Tibial nerve (tissue), 4 donors: Measurements from ENCODE around the gene ZNF81.
"Not testable (repeated sequence)": the region's sequence is repeated elsewhere in the genome, so short reads cannot be mapped to it uniquely, and the experiment has no call there.

ENCODE experiments used
- EP300 ChIP-seq, 2 donors: sonication (generic); formaldehyde crosslinking; IDR thresholded peaks; one replicate each; pipeline ENCODE4 v1.6.1; 2017; ENCODE audit warnings: antibody characterized with exemption in 2 of 2, mild to moderate bottlenecking in 1 of 2
- POLR2A ChIP-seq, 2 donors: fragments of 450-650 bp; IDR thresholded peaks; one replicate each; pipeline ENCODE4 v1.6.1; 2017; ENCODE audit warnings: antibody characterized with exemption in 2 of 2, mild to moderate bottlenecking in 2 of 2, moderate library complexity in 2 of 2
- TF ChIP-seq, protein P1 (sequence below), 5 experiments: fragments of 200-600 bp in 3 of 5; fragments of 450-650 bp in 2 of 5; sonication (generic) in 3 of 5; IDR thresholded peaks; one replicate each; pipeline ENCODE4 v1.5.1; 2016 to 2019; ENCODE audit warnings: antibody characterized with exemption in 5 of 5, mild to moderate bottlenecking in 3 of 5, moderate library complexity in 2 of 5

DNA sequence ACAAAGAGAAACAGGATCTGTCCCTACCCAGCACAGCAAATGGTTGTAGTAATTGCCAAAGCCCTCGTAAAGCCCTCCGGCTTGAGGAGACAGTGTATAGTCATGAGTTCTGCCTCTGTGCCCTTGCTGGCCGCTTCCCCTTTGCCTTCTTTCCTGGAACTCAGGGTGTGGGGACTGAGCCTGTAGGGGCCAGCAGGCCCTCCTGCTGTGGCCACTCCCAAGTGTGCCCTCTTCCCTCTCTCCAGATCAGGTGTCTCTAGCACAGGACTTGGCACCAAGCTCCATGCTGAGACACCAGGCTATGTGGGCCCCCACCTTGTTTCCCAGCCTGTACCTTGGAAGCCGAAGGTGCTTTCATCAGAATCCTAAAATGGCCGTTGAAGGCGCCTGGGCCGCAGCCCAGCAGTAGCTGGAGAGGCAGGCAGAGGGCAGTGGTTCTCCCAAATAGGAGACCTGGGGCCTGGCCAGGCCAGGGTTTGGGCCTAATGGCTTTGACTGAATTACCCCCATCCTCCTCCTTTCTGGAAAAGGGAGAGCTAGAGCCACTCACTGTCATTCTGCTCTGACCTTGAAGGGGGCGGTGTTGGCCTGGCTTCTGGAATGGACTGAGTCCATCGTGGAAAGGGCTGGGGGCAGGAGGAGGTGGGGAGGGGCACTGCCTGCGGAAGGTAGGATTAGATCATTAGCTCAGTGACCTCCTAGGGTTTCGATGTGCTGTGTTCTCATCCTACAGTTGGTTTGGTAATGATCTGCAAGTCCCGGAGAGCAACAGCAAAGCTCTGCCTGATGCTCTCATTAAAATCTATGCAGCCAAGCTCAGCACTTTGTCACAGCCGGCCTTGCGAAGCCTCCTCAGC, 30.1 kb upstream of the ZNF81 start:
- TF ChIP-seq, protein P1, sequence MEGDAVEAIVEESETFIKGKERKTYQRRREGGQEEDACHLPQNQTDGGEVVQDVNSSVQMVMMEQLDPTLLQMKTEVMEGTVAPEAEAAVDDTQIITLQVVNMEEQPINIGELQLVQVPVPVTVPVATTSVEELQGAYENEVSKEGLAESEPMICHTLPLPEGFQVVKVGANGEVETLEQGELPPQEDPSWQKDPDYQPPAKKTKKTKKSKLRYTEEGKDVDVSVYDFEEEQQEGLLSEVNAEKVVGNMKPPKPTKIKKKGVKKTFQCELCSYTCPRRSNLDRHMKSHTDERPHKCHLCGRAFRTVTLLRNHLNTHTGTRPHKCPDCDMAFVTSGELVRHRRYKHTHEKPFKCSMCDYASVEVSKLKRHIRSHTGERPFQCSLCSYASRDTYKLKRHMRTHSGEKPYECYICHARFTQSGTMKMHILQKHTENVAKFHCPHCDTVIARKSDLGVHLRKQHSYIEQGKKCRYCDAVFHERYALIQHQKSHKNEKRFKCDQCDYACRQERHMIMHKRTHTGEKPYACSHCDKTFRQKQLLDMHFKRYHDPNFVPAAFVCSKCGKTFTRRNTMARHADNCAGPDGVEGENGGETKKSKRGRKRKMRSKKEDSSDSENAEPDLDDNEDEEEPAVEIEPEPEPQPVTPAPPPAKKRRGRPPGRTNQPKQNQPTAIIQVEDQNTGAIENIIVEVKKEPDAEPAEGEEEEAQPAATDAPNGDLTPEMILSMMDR (IDR thresholded peaks at IDR 0.05): not testable (repeated sequence)
- not testable (repeated sequence) for TF ChIP-seq POLR2A, EP300 (IDR thresholded peaks at IDR 0.05)
